Measurements from ENCODE around the gene DDX24. TPM values are rescaled to one million over a fixed set of nuclear protein-coding genes. Genes with fewer than 3 reads are reported as not detected.

Gene DDX24
- total and polyA plus RNA-seq, 2 of the 8 experiments (the other 6 are each of a cell fraction or from before 2014, with no cell fraction given) = 89.0 to 201 TPM

GRCh38 chr14:94029265-94029664, 51.7 kb downstream of the DDX24 start:
- Histone ChIP-seq H4K8ac (ENCODE audit: extremely low read depth, insufficient read depth, low read length) (no peak overlapping the region), H4K20me1 (replicated peaks in 1 of 2; ENCODE audit: control insufficient read depth in 1 of 2, insufficient read depth in 2 of 2, low read length in 2 of 2) (no peaks in the 10 kb centered on the region), H2BK120ac (replicated peaks; ENCODE audit: low read depth, low read length) (no peak overlapping the region), H3K23me2 (ENCODE audit: low read depth, low read length) (peaks cover 5% of the 10 kb centered on the region; the same call in 1 of the 2 replicates), H3K14ac (ENCODE audit: insufficient read length) (no peak overlapping the region), H3K18ac (ENCODE audit: extremely low read depth, low read length) (no peak overlapping the region), H3K4ac (replicated peaks; ENCODE audit: insufficient read length, low read depth, low read length) (no peak overlapping the region), H2AK5ac (ENCODE audit: low read depth, low read length) (no peak overlapping the region), H2BK15ac (ENCODE audit: low read length) (no peak overlapping the region), H3K4me2 (ENCODE audit: insufficient read depth in 1 of 2, low read depth in 2 of 2, low read length in 2 of 2) (no peak overlapping the region), H3K9ac (replicated peaks in 1 of 4; ENCODE audit: extremely low read depth in 1 of 4, low read depth in 3 of 4, low read length in 3 of 4) (no peak overlapping the region), H2BK5ac (ENCODE audit: low read depth, low read length) (no peak overlapping the region), H2BK20ac (ENCODE audit: low read length) (no peak overlapping the region), H3K4me3 (ENCODE audit: extremely low read depth in 1 of 4, insufficient read depth in 2 of 4, low read depth in 3 of 4, low read length in 4 of 4) (no peak overlapping the region), H3K79me1 (ENCODE audit: low read depth, low read length) (peaks cover 3% of the 10 kb centered on the region), H3K4me1 (replicated peaks in 1 of 4; ENCODE audit: control insufficient read depth in 3 of 4, insufficient read depth in 4 of 4, low read length in 3 of 4) (peaks cover 2 to 6% (median 3%) of the 10 kb centered on the region in 4 experiments; a peak in 4 of 7 replicates), H3K56ac (replicated peaks; ENCODE audit: insufficient read length, low read depth, low read length) (no peak overlapping the region), H2BK12ac (ENCODE audit: low read depth, low read length) (no peak overlapping the region), H2AFZ (ENCODE audit: low read length) (no peak overlapping the region), H3K27ac (ENCODE audit: low read depth, low read length) (no peak overlapping the region), H4K91ac (replicated peaks; ENCODE audit: insufficient read length, low read length) (no peak overlapping the region), H4K5ac (ENCODE audit: insufficient read length, low read depth, low read length) (no peak overlapping the region), H3K9me3 (ENCODE audit: insufficient read depth in 2 of 2, low read depth in 1 of 2, low read length in 1 of 2) (no peaks in the 10 kb centered on the region), H3K36me3 (ENCODE audit: control insufficient read depth in 2 of 4, insufficient read depth in 4 of 4, low read length in 3 of 4) (no peaks in the 10 kb centered on the region), H3K27me3 (replicated peaks in 1 of 4; ENCODE audit: control insufficient read depth in 3 of 4, extremely low read depth in 1 of 4, insufficient read depth in 3 of 4, low read length in 3 of 4) (peaks cover 0 to 3% (median 3%) of the 10 kb centered on the region in 4 experiments; a peak in 2 of 7 replicates), H3K23ac (ENCODE audit: insufficient read length) (no peak overlapping the region), H3K79me2 (ENCODE audit: control insufficient read depth in 1 of 2, insufficient read depth in 2 of 2, low read length in 2 of 2) (no peaks in the 10 kb centered on the region)
- FAIRE-seq (no peak), DNase-seq (ENCODE audit: low read depth in 1 of 2, low spot score in 2 of 2) (no peak)
- POLR2A ChIA-PET (ENCODE audit: partially characterized antibody) = no interaction called here
- TF ChIP-seq RFX5 (IDR thresholded peaks at IDR 0.05; ENCODE audit: borderline replicate concordance, low read depth, low read length) (no peak), EZH2 (IDR thresholded peaks at IDR 0.05; ENCODE audit: low read depth, low read length, severe bottlenecking) (no peak), SP2 (IDR thresholded peaks at IDR 0.05; ENCODE audit: low read length) (no peak), SP4 (IDR thresholded peaks at IDR 0.05; ENCODE audit: low read length) (no peak), TCF12 (IDR thresholded peaks at IDR 0.05; ENCODE audit: low read depth, low read length) (no peak), POLR2A (IDR thresholded peaks at IDR 0.05; ENCODE audit: control extremely low read depth in 1 of 2, low read depth in 2 of 2, low read length in 2 of 2) (no peak)
- CTCF ChIA-PET (ENCODE audit: partially characterized antibody) = interaction anchor here (0.7 to 2.0 kb wide), 7 partner anchors 11 to 107 kb away, joined by 3 to 7 read pairs (median 3); no protein-coding TSS in a partner anchor
- 86% methylated on average over 4 of the region's 4 CpGs; no CpG with 5 or more reads in 1 of the 2 experiments for WGBS, 2 experiments (ENCODE audit: extremely low coverage in 1 of 2, insufficient coverage in 1 of 2, insufficient read length in 1 of 2, insufficient replicate concordance in 2 of 2, low coverage in 1 of 2, low lambda C conversion rate in 2 of 2, missing lambda C conversion rate in 1 of 2)
